MM.1S (cell line): Measurements from ENCODE around the gene CHCHD3.

Experiments
- EZH2phosphoT487 ChIP-seq: fragments of 300-600 bp; sonication (generic); IDR thresholded peaks from 2 replicates; pipeline ENCODE4 v1.6.1; 2018; ENCODE audit warnings: antibody characterized with exemption, low read length
- TF ChIP-seq, protein P1 (sequence below): fragments of 300-600 bp; sonication (generic); IDR thresholded peaks from 2 replicates; pipeline ENCODE4 v1.5.1; 2016; ENCODE audit warnings: antibody characterized with exemption, low read length, mixed read lengths

- TF ChIP-seq, protein P1, sequence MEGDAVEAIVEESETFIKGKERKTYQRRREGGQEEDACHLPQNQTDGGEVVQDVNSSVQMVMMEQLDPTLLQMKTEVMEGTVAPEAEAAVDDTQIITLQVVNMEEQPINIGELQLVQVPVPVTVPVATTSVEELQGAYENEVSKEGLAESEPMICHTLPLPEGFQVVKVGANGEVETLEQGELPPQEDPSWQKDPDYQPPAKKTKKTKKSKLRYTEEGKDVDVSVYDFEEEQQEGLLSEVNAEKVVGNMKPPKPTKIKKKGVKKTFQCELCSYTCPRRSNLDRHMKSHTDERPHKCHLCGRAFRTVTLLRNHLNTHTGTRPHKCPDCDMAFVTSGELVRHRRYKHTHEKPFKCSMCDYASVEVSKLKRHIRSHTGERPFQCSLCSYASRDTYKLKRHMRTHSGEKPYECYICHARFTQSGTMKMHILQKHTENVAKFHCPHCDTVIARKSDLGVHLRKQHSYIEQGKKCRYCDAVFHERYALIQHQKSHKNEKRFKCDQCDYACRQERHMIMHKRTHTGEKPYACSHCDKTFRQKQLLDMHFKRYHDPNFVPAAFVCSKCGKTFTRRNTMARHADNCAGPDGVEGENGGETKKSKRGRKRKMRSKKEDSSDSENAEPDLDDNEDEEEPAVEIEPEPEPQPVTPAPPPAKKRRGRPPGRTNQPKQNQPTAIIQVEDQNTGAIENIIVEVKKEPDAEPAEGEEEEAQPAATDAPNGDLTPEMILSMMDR = no peak
- TF ChIP-seq EZH2phosphoT487 = no peak
These were observed 205.3 kb downstream of the CHCHD3 start for GRCh38 chr7:132876576-132876975.
